ENCODE results near the gene RBBP7. TPM values are rescaled to one million over a fixed set of nuclear protein-coding genes. Genes with fewer than 3 reads are reported as not detected.

Gene RBBP7
- polyA plus RNA-seq, 3 donors, result 32.2 to 56.8 (median 52.6) TPM

DNA sequence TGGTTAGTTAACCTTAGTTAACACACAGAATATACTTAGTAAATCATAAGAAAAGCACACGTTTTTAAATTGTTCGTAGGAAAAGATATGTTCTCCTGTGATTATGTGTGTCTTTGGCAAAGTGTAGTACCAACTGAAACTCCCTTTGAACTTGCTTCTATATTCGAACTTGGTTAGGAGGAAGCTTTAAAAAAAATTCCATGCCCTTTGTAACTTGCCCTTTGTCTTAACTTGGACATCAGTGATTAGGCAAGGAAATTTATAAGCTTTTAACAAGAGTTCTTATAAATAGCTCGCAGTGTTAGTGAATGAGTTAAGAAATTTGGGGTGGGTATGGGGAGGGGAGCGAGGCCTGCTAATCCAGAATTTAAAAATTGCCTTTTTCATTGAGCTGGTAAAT lies 50.5 kb downstream of the RBBP7 start:
- Histone ChIP-seq H3K4me1 (ENCODE audit: control insufficient read depth in 1 of 2, insufficient read depth in 2 of 2, low read length in 2 of 2) (peaks cover 2 to 3% of the 10 kb centered on the region in 2 donors), H3K9ac (ENCODE audit: insufficient read depth, low read length, poor library complexity, severe bottlenecking) (no peak overlapping the region), H4K20me1 (ENCODE audit: insufficient read depth, low read length) (no peaks in the 10 kb centered on the region), H3K36me3 (replicated peaks in 1 of 2; ENCODE audit: control insufficient read depth in 1 of 2, insufficient read depth in 2 of 2, low read length in 2 of 2) (peaks cover 6 to 47% of the 10 kb centered on the region in 2 donors), H2AFZ (ENCODE audit: insufficient read depth, low read depth, low read length, poor library complexity, severe bottlenecking) (no peak overlapping the region), H3K27ac (ENCODE audit: low read depth in 1 of 2, low read length in 2 of 2) (no peak overlapping the region), H3K27me3 (ENCODE audit: control insufficient read depth in 2 of 2, insufficient read depth in 2 of 2, low read length in 2 of 2) (peaks cover 0 to 3% of the 10 kb centered on the region in 2 donors), H3K4me2 (replicated peaks; ENCODE audit: extremely low read depth, low read length, poor library complexity, severe bottlenecking) (no peak overlapping the region), H3K79me2 (ENCODE audit: insufficient read depth, low read length) (no peaks in the 10 kb centered on the region), H3K9me3 (replicated peaks in 1 of 2; ENCODE audit: control insufficient read depth in 1 of 2, insufficient read depth in 1 of 2, low read length in 2 of 2) (no peaks in the 10 kb centered on the region), H3K4me3 (replicated peaks in 1 of 3; ENCODE audit: low read depth in 2 of 3, low read length in 3 of 3) (no peak overlapping the region)
- peaks cover 26 to 56% of the 10 kb centered on the region in 2 donors for H3K36me3 Mint-ChIP-seq
- H3K27ac Mint-ChIP-seq, result no peak overlapping the region
- DNase-seq, result no peak
- peaks cover 0 to 7% (median 0%) of the 10 kb centered on the region in 7 donors for H3K9me3 Mint-ChIP-seq
- TF ChIP-seq CTCF (IDR thresholded peaks at IDR 0.05), result no peak
- no CpG with 5 or more reads among the region's 5 CpGs for WGBS (ENCODE audit: insufficient coverage)
- peaks cover 0 to 19% (median 1%) of the 10 kb centered on the region in 3 donors for H3K27me3 Mint-ChIP-seq (ENCODE audit: low read depth in 3 of 3)
- intact Hi-C loops (cut with micrococcal nuclease), result loop anchor here in 1 of 2 donors (10.0 kb wide), 1 partner anchor 225 kb away; no protein-coding TSS in a partner anchor
- H3K4me1 Mint-ChIP-seq, result peaks cover 8% of the 10 kb centered on the region
- H3K4me3 Mint-ChIP-seq, result no peak overlapping the region

DNA sequence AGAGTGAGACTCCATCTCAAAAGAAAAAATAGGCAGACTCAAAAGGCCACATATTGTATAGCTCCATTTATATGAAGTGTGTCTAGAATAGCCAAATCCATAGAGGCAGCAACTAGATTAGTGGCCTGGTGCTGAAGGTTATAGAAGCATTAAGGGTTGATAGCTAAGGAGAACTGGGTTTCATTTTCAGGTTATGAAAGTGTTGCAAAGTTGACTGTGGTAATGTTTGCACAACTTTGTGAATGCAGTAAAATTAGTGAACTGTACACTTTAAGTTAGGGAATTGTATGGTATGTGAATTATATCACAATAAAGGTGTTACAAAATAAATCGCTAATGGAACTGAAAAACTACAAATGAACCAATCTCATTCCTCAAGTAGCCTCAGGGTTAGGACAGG lies 55.6 kb downstream of the RBBP7 start:
- no peaks in the 10 kb centered on the region for H4K20me1 ChIP-seq (ENCODE audit: insufficient read depth, low read length)
- H2AFZ ChIP-seq (ENCODE audit: insufficient read depth, low read depth, low read length, poor library complexity, severe bottlenecking), result no peak overlapping the region
- no peaks in the 10 kb centered on the region for H3K9me3 ChIP-seq (replicated peaks in 1 of 2; ENCODE audit: control insufficient read depth in 1 of 2, insufficient read depth in 1 of 2, low read length in 2 of 2)
- peak in 1 of 3 donors; percentile 26 for DNase-seq
- Mint-ChIP-seq H3K9me3 (peaks cover 0 to 6% (median 0%) of the 10 kb centered on the region in 7 donors), H3K27ac (peak overlapping the region in 5 of 7 donors; percentile 43 to 80 (median 56)), H3K36me3 (peaks cover 13 to 23% of the 10 kb centered on the region in 2 donors), H3K27me3 (ENCODE audit: low read depth in 3 of 3) (peaks cover 0 to 9% (median 0%) of the 10 kb centered on the region in 3 donors), H3K4me3 (peak overlapping the region in 1 of 2 donors; percentile 11), H3K4me1 (peaks cover 20% of the 10 kb centered on the region)
- H3K9ac ChIP-seq (ENCODE audit: insufficient read depth, low read length, poor library complexity, severe bottlenecking), result no peak overlapping the region
- WGBS (ENCODE audit: insufficient coverage), result no CpG with 5 or more reads among the region's 1 CpG
- H3K27ac ChIP-seq (ENCODE audit: low read depth in 1 of 2, low read length in 2 of 2), result peak overlapping the region in 1 of 2 donors; percentile 30
- peaks cover 0 to 13% of the 10 kb centered on the region in 2 donors for H3K36me3 ChIP-seq (replicated peaks in 1 of 2; ENCODE audit: control insufficient read depth in 1 of 2, insufficient read depth in 2 of 2, low read length in 2 of 2)
- intact Hi-C loops (cut with micrococcal nuclease), result no loop called here
- no peak overlapping the region for H3K4me3 ChIP-seq (replicated peaks in 1 of 3; ENCODE audit: low read depth in 2 of 3, low read length in 3 of 3)
- H3K4me1 ChIP-seq (ENCODE audit: control insufficient read depth in 1 of 2, insufficient read depth in 2 of 2, low read length in 2 of 2), result peaks cover 14 to 16% of the 10 kb centered on the region in 2 donors
- H3K79me2 ChIP-seq (ENCODE audit: insufficient read depth, low read length), result peaks cover 10% of the 10 kb centered on the region
- peaks cover 0 to 3% of the 10 kb centered on the region in 2 donors for H3K27me3 ChIP-seq (ENCODE audit: control insufficient read depth in 2 of 2, insufficient read depth in 2 of 2, low read length in 2 of 2)
- peak overlapping the region; percentile 11 for H3K4me2 ChIP-seq (replicated peaks; ENCODE audit: extremely low read depth, low read length, poor library complexity, severe bottlenecking)
- TF ChIP-seq CTCF (IDR thresholded peaks at IDR 0.05), result no peak
